ENCODE data around the gene ZDHHC14.
A peak's percentile ranks its signal among the peaks of the same experiment; 100 is the strongest.
"Not testable (repeated sequence)": the region's sequence is repeated elsewhere in the genome, so short reads cannot be mapped to it uniquely, and the experiment has no call there.

The ZDHHC14 gene

DNA sequence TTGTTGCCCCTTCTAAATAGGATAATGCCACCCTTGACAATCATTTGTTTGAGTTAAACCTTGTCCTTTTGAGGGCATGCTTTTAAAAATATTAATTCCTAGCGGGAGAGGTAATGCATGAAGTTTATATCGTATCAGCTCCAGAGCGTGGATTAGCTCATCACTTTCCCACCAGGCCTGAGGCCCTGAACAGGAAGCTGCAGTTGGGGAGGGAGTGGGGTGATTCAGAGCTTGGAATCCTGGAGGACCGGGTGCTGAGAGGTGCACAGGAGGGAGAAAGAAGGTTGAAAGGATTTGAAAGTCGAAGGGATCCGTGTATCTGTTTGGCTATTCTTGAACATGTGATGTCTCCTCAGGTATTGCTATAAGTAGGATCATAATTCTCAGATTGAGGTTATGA lies 25.0 kb downstream of the ZDHHC14 start:
- Mint-ChIP-seq H3K4me1 (peaks cover 25% of the 10 kb centered on the region), H3K9me3 (no peaks in the 10 kb centered on the region), H3K36me3 (peaks cover 11% of the 10 kb centered on the region), H3K27me3 (no peaks in the 10 kb centered on the region), H3K4me3 (no peak overlapping the region), H3K27ac (no peak overlapping the region)
- ATAC-seq (ENCODE audit: low read depth): no peak
- DNase-seq (ENCODE audit: low spot score in 2 of 2): no peak

DNA sequence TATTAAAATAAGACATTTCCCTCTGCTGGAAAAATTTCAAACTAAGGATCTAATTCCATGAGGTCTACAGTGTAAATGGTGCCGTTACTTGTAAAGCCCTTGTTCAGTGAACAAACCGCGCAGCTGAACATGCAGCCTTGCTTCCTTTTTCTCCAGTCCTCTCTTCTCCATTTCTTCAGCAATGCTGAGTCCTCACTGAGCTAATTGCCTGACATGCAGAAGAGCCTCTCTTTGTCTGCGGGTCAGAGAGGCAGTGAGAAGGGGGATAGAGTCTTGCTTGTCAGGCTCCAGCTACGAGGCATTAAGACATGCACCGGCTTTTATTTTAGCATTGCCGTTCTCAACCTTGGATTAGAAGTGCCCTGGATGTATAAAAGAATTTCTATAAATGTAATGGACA lies 25.7 kb downstream of the ZDHHC14 start:
- H3K27me3 Mint-ChIP-seq: no peaks in the 10 kb centered on the region
- H3K9me3 Mint-ChIP-seq: no peaks in the 10 kb centered on the region
- H3K4me1 Mint-ChIP-seq: peaks cover 29% of the 10 kb centered on the region
- peaks cover 14% of the 10 kb centered on the region for H3K36me3 Mint-ChIP-seq
- no peak overlapping the region for H3K27ac Mint-ChIP-seq
- ATAC-seq (ENCODE audit: low read depth) (no peak), DNase-seq (ENCODE audit: low spot score in 2 of 2) (no peak)
- no peak overlapping the region for H3K4me3 Mint-ChIP-seq

DNA sequence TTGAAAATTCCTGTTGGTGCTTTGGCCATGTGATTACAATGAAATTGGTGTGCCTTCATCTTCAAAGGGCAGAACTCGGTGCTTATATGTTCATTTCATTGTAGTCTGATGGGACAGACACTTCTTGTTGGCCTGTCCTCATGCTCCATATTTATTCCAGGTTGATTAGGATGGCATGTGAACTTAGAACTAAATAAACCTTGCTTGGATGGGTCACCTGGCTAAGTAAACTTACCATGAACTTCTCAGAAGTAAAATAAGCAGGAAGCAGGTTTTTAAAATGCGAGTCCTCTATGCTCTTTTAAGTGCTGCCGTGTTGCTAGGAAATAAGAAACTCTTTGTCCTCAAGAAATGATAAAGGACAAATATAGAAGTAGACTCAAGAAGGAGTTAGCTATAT lies 26.7 kb downstream of the ZDHHC14 start:
- H3K4me3 Mint-ChIP-seq: no peak overlapping the region
- H3K27me3 Mint-ChIP-seq: no peaks in the 10 kb centered on the region
- H3K9me3 Mint-ChIP-seq: no peaks in the 10 kb centered on the region
- peaks cover 26% of the 10 kb centered on the region for H3K4me1 Mint-ChIP-seq
- H3K36me3 Mint-ChIP-seq: peaks cover 18% of the 10 kb centered on the region
- ATAC-seq (ENCODE audit: low read depth) (no peak), DNase-seq (ENCODE audit: low spot score in 2 of 2) (no peak)
- no peak overlapping the region for H3K27ac Mint-ChIP-seq

- peak overlapping the region; percentile 67 for H3K27ac Mint-ChIP-seq
- DNase-seq (ENCODE audit: low spot score in 2 of 2); ATAC-seq (ENCODE audit: low read depth); H3K9me3 Mint-ChIP-seq; H3K4me3 Mint-ChIP-seq; H3K27me3 Mint-ChIP-seq: not testable (repeated sequence)
- peaks cover 24% of the 10 kb centered on the region for H3K36me3 Mint-ChIP-seq
- H3K4me1 Mint-ChIP-seq: peaks cover 28% of the 10 kb centered on the region
Measured at GRCh38 chr6:157408427-157408826, 27.4 kb downstream of the ZDHHC14 start.

DNA sequence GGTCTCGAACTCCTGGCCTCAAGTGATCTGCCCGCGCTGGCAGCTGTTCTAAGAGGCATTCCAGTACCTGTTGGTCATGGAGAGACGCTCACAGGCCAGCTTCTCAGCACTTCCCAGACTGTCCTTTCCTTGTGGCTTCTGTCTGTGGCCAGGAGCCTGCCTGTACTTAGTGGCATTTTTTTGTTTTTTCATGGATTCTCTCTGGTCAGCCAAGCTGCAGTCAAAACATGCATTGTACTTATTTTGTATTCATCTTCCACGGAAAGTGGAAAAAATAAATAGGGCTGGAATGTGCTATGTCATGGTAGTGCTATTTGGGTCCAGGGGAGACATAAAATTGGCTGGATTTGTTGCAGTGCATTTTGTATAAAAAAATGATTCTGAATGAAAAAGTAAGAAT lies 29.1 kb downstream of the ZDHHC14 start:
- DNase-seq (ENCODE audit: low spot score in 2 of 2) (no peak), ATAC-seq (ENCODE audit: low read depth) (no peak)
- Mint-ChIP-seq H3K4me1 (peaks cover 25% of the 10 kb centered on the region), H3K4me3 (no peak overlapping the region), H3K36me3 (peaks cover 29% of the 10 kb centered on the region), H3K27ac (no peak overlapping the region), H3K27me3 (no peaks in the 10 kb centered on the region), H3K9me3 (no peaks in the 10 kb centered on the region)

GRCh38 chr6:157411368-157411767 lies 30.4 kb downstream of the ZDHHC14 start:
- DNase-seq (ENCODE audit: low spot score in 2 of 2) (no peak), ATAC-seq (ENCODE audit: low read depth) (no peak)
- H3K9me3 Mint-ChIP-seq: no peaks in the 10 kb centered on the region
- H3K4me1 Mint-ChIP-seq: peaks cover 22% of the 10 kb centered on the region
- no peaks in the 10 kb centered on the region for H3K27me3 Mint-ChIP-seq
- peaks cover 29% of the 10 kb centered on the region for H3K36me3 Mint-ChIP-seq
- H3K4me3 Mint-ChIP-seq: no peak overlapping the region
- H3K27ac Mint-ChIP-seq: no peak overlapping the region

DNA sequence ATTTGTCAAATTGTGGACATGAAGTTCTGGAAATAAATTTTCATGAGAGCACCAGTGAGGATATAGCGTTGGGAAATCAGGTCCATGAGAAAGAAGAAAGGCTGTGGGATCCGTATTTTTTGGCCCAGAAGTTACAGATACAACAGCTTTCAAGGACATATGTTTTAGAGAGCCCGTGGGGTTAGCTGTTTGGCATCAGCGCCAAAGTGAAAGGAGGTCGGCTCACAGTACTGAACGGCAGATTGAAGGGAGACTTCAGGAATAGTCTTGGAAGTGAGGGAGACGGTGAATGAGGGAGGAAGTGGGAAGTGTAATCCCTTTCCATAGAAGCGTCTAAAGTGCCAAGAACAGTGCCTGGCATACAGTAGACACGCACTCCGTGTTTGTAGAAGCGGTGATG lies 31.8 kb downstream of the ZDHHC14 start:
- Mint-ChIP-seq H3K27me3 (no peaks in the 10 kb centered on the region), H3K36me3 (peaks cover 32% of the 10 kb centered on the region), H3K9me3 (no peaks in the 10 kb centered on the region), H3K27ac (no peak overlapping the region), H3K4me3 (no peak overlapping the region), H3K4me1 (peaks cover 20% of the 10 kb centered on the region)
- no peak for DNase-seq (ENCODE audit: low spot score in 2 of 2)
- ATAC-seq (ENCODE audit: low read depth): no peak

DNA sequence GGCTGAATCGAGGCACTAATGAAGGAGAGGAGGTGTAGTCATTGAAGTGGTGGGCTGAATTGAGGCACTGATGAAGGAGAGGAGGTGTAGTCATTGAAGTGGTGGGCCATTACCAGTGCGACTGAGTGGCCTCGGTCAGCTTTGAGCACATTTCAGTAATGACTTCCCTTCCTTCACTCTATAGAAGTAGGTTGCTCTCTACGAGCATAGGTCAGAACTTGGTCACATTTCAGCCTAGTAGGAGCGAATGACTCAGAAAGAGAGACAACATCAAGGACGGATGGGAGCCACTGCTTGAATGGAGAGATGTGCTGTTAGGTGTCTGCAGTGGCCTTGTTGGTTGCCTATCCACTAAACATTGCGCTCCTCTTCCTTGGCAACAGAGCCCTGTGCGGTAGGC lies 39.5 kb downstream of the ZDHHC14 start:
- no peaks in the 10 kb centered on the region for H3K27me3 Mint-ChIP-seq
- DNase-seq (ENCODE audit: low spot score in 2 of 2): no peak
- peaks cover 15% of the 10 kb centered on the region for H3K36me3 Mint-ChIP-seq
- H3K4me1 Mint-ChIP-seq: peaks cover 22% of the 10 kb centered on the region
- H3K27ac Mint-ChIP-seq: no peak overlapping the region
- H3K9me3 Mint-ChIP-seq: no peaks in the 10 kb centered on the region
- H3K4me3 Mint-ChIP-seq: no peak overlapping the region
- no peak for ATAC-seq (ENCODE audit: low read depth)

- H3K9me3 Mint-ChIP-seq: no peaks in the 10 kb centered on the region
- no peak overlapping the region for H3K4me3 Mint-ChIP-seq
- no peaks in the 10 kb centered on the region for H3K27me3 Mint-ChIP-seq
- H3K27ac Mint-ChIP-seq: peak overlapping the region; percentile 23
- H3K4me1 Mint-ChIP-seq: peaks cover 47% of the 10 kb centered on the region
- H3K36me3 Mint-ChIP-seq: peaks cover 18% of the 10 kb centered on the region
- DNase-seq (ENCODE audit: low spot score in 2 of 2): no peak
- no peak for ATAC-seq (ENCODE audit: low read depth)
Measured at GRCh38 chr6:157424491-157425020, 43.6 kb downstream of the ZDHHC14 start.

- DNase-seq (ENCODE audit: low spot score in 2 of 2) (no peak), ATAC-seq (ENCODE audit: low read depth) (no peak)
- Mint-ChIP-seq H3K9me3 (no peaks in the 10 kb centered on the region), H3K4me3 (no peak overlapping the region), H3K36me3 (peaks cover 18% of the 10 kb centered on the region), H3K4me1 (peaks cover 51% of the 10 kb centered on the region), H3K27me3 (no peaks in the 10 kb centered on the region), H3K27ac (peak overlapping the region; percentile 35)
Measured at GRCh38 chr6:157427969-157428368, 47.0 kb downstream of the ZDHHC14 start.

DNA sequence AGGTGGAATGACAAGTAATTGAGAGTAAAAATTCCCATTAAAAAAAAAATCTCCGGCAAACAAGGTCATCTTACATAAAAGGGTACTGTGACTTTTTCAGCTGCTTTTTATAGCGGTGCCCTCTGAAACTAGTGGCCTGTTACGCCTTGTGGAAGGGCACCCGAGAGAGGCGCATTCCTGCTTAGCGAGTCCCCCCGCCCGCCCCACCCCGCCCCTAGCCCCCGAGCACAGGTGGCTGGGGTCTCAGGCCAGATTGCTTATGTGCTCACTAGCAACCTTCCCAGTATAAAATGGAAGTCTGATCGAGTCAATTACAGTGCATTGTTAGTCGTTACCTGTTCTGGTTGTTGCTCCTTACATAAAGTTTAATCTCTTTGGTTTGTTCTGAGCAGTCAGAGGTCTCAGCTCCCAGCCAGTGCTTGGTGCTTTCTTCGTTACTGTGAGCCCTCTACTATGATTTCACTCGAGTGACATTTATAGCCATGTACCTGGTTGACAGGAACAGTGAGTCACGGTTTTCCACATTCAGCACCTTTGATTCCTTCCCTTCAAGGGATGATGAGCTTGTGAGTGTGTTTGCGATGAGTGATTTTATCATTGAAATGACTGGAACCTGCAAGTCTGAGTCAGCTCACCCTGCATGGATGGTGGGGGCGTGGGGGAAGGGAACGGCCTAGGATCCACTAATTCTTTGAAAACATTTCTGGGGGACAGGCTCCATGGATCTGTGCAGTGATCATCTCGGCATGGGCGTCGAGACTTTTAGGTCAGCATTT lies 47.6 kb downstream of the ZDHHC14 start:
- Mint-ChIP-seq H3K4me3 (no peak overlapping the region), H3K27ac (peak overlapping the region; percentile 52), H3K27me3 (no peaks in the 10 kb centered on the region), H3K9me3 (no peaks in the 10 kb centered on the region), H3K36me3 (peaks cover 18% of the 10 kb centered on the region), H3K4me1 (peaks cover 51% of the 10 kb centered on the region)
- ATAC-seq (ENCODE audit: low read depth) (no peak), DNase-seq (ENCODE audit: low spot score in 2 of 2) (no peak)

DNA sequence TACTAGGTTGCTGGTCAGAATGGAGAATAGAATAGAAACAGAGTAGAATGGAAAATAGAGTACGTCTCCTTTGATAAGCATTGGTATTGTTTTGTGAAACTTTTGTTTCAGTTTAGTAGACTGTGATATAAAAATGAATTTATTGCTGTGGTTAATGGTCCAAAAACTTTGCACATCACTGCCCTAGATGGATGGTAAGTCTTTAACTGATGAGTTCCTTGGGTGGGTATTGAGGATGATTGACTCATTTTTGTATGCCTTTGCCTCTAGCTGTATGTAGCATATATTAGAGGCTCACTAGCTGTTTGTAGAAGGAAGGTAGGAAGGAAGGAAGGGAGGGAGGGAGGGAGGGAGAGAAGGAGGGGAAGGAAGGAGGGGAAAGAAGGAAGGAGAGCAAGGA lies 48.3 kb downstream of the ZDHHC14 start:
- Mint-ChIP-seq H3K4me3 (no peak overlapping the region), H3K27ac (peak overlapping the region; percentile 52), H3K9me3 (no peaks in the 10 kb centered on the region), H3K36me3 (peaks cover 18% of the 10 kb centered on the region), H3K27me3 (no peaks in the 10 kb centered on the region), H3K4me1 (peaks cover 49% of the 10 kb centered on the region)
- no peak for ATAC-seq (ENCODE audit: low read depth)
- DNase-seq (ENCODE audit: low spot score in 2 of 2): no peak

- DNase-seq (ENCODE audit: low spot score in 2 of 2): no peak
- Mint-ChIP-seq H3K9me3 (no peaks in the 10 kb centered on the region), H3K27ac (peak overlapping the region; percentile 65), H3K36me3 (peaks cover 17% of the 10 kb centered on the region), H3K4me3 (no peak overlapping the region), H3K4me1 (peaks cover 42% of the 10 kb centered on the region), H3K27me3 (no peaks in the 10 kb centered on the region)
- ATAC-seq (ENCODE audit: low read depth): no peak
Measured at GRCh38 chr6:157430834-157431233, 49.8 kb downstream of the ZDHHC14 start.

- H3K4me1 Mint-ChIP-seq: peaks cover 37% of the 10 kb centered on the region
- peak overlapping the region; percentile 55 for H3K27ac Mint-ChIP-seq
- H3K27me3 Mint-ChIP-seq: no peaks in the 10 kb centered on the region
- no peak overlapping the region for H3K4me3 Mint-ChIP-seq
- DNase-seq (ENCODE audit: low spot score in 2 of 2) (no peak), ATAC-seq (ENCODE audit: low read depth) (no peak)
- no peaks in the 10 kb centered on the region for H3K9me3 Mint-ChIP-seq
- H3K36me3 Mint-ChIP-seq: peaks cover 22% of the 10 kb centered on the region
Measured at GRCh38 chr6:157432231-157432891, 51.4 kb downstream of the ZDHHC14 start.
